Spleen (tissue), 11 donors: ENCODE results near the gene PHLDA2. TPM values are rescaled to one million over a fixed set of nuclear protein-coding genes. Genes with fewer than 3 reads are reported as not detected.

Experiments used
- DNase-seq: peaks from one replicate; pipeline ENCODE4 v3.0.0-alpha.2; 2020
- H3K27ac ChIP-seq, 8 donors: fragments of 200-600 bp; sonication (generic) in 7 of 8; 1 replicate in 4 of 8; 2 replicates in 4 of 8; pipeline versions ENCODE4 v1.5.0 to v1.8.0; 2016 to 2021; ENCODE audit warnings: inconsistent platforms in 4 of 8, mild to moderate bottlenecking in 4 of 8, moderate library complexity in 1 of 8
- H3K27me3 ChIP-seq, 7 donors: fragments of 200-600 bp; sonication (generic) in 6 of 7; replicated peaks in 1 of 7; 1 replicate in 4 of 7; 2 replicates in 3 of 7; pipeline versions ENCODE4 v1.5.0 to v1.8.0; 2016 to 2021; ENCODE audit warnings: inconsistent platforms in 3 of 7, mild to moderate bottlenecking in 1 of 7
- H3K36me3 ChIP-seq, 6 donors: fragments of 200-600 bp; sonication (generic) in 5 of 6; 1 replicate in 4 of 6; 2 replicates in 2 of 6; pipeline versions ENCODE4 v1.5.0 to v1.8.0; 2016 to 2021; ENCODE audit warnings: inconsistent platforms in 2 of 6
- H3K4me1 ChIP-seq, 6 donors: fragments of 200-600 bp; sonication (generic) in 5 of 6; 1 replicate in 3 of 6; 2 replicates in 3 of 6; pipeline versions ENCODE4 v1.5.0 to v1.8.0; 2016 to 2021; ENCODE audit warnings: inconsistent platforms in 3 of 6
- H3K4me3 ChIP-seq, 8 donors: fragments of 200-600 bp; sonication (generic) in 7 of 8; 1 replicate in 4 of 8; 2 replicates in 4 of 8; pipeline versions ENCODE4 v1.5.0 to v1.8.0; 2016 to 2021; ENCODE audit warnings: inconsistent platforms in 4 of 8, mild to moderate bottlenecking in 4 of 8, moderate library complexity in 2 of 8
- H3K9me3 ChIP-seq, 8 donors: fragments of 200-600 bp; sonication (generic) in 7 of 8; 1 replicate in 4 of 8; 2 replicates in 4 of 8; pipeline versions ENCODE4 v1.5.0 to v1.8.0; 2016 to 2021; ENCODE audit warnings: inconsistent platforms in 4 of 8
- POLR2A ChIP-seq, 3 donors: fragments of 450-650 bp; IDR thresholded peaks; one replicate each; pipeline ENCODE4 v1.5.1; 2017; ENCODE audit warnings: antibody characterized with exemption in 3 of 3, mild to moderate bottlenecking in 1 of 3
- POLR2AphosphoS5 ChIP-seq, 3 donors: sonication (generic); formaldehyde crosslinking; IDR thresholded peaks; one replicate each; pipeline ENCODE4 v1.5.1; 2017; ENCODE audit warnings: antibody characterized with exemption in 3 of 3
- WGBS, 5 donors: extraction: QIAGEN DNeasy Blood & Tissue Kit in 3 of 5; methylation state at CpG; one replicate each; pipeline versions ENCODE4 v1.1.5 to v1.1.7; 2013 to 2018; 5-methylcytosine and 5-hydroxymethylcytosine counted together
- intact Hi-C: fragments of 100-400 bp; cut with DNase I; formaldehyde crosslinking; loops from one replicate; pipeline ENCODE4 v1.15.0; 2023; ENCODE audit warnings: low total_unique reads
- polyA plus RNA-seq, 3 donors: library from polyadenylated mRNA; stranded (reverse); fragments of 200-250 nt; gene quantifications; one replicate each; pipeline ENCODE4 v1.2.1, GENCODE V29; 2013
- total RNA-seq, 7 donors: library from RNA; depleted of rRNA in 3 of 7; stranded (reverse); fragments of >200 nt in 3 of 7; fragmentation: NEBNext Ultra II Directional in 4 of 7; extraction: Animal tissue kit (Norgen Biotek cat#: 25700) in 4 of 7; gene quantifications; one replicate each; pipeline versions ENCODE4 v1.1.0 to v1.2.1, GENCODE V29; 2016 to 2021
- TF ChIP-seq, protein P1 (sequence below), 11 experiments: fragments of 200-600 bp in 7 of 11; fragments of 450-650 bp in 4 of 11; sonication (generic) in 4 of 11; IDR thresholded peaks in 8 of 11; conservative IDR thresholded peaks in 3 of 11; 1 replicate in 7 of 11; 2 replicates in 4 of 11; pipeline versions ENCODE4 v1.4.0 to v1.8.0; 2016 to 2021; ENCODE audit warnings: antibody characterized with exemption in 11 of 11, inconsistent platforms in 4 of 11, mild to moderate bottlenecking in 1 of 11
- donor health status: healthy with polysubstance abuse.
- donor health status: DM: no; HTN: no; CAD: no; lungs with moderate emphysema.
- donor health status: DM: no; HTN: no; CAD: no.
- donor health status: Bipolar disorder and iron deficiency.
- donor health status: healthy.
- donor health status: DM: no; HTN: no; CAD: no.
- donor health status: DM: yes; HTN: yes; CAD: no.

PHLDA2 gene
- total and polyA plus RNA-seq, 10 donors = 1.4 to 3.5 (median 1.7) TPM; not detected in 1

DNA sequence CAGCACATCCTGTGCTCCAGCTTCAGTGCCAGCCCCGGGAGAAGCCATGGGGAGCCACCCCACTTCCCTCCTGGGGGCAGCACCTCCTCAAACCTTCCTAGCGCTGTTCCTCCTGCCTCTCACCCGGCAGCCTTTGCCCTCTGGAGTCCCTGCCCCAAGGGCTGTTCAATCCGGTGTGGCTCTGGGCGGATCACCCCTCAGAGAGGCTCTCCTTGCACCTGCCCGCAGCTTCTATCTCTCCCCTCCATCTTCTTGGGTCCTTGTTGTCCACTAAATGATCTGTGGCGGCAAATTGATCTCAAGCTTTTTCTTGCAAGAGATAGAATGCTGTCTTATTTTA, 25.6 kb downstream of the PHLDA2 start:
- H3K4me3 ChIP-seq = peak overlapping the region in 1 of 8 donors; percentile 5
- H3K27ac ChIP-seq = no peak overlapping the region
- TF ChIP-seq POLR2AphosphoS5 (IDR thresholded peaks at IDR 0.05) (no peak), POLR2A (IDR thresholded peaks at IDR 0.05) (no peak)
- TF ChIP-seq, protein P1, sequence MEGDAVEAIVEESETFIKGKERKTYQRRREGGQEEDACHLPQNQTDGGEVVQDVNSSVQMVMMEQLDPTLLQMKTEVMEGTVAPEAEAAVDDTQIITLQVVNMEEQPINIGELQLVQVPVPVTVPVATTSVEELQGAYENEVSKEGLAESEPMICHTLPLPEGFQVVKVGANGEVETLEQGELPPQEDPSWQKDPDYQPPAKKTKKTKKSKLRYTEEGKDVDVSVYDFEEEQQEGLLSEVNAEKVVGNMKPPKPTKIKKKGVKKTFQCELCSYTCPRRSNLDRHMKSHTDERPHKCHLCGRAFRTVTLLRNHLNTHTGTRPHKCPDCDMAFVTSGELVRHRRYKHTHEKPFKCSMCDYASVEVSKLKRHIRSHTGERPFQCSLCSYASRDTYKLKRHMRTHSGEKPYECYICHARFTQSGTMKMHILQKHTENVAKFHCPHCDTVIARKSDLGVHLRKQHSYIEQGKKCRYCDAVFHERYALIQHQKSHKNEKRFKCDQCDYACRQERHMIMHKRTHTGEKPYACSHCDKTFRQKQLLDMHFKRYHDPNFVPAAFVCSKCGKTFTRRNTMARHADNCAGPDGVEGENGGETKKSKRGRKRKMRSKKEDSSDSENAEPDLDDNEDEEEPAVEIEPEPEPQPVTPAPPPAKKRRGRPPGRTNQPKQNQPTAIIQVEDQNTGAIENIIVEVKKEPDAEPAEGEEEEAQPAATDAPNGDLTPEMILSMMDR (IDR thresholded peaks at IDR 0.05 in 8 of 11, conservative IDR thresholded peaks at IDR 0.05 in 3 of 11) = no peak
- intact Hi-C loops = no loop called here
- peaks cover 6 to 54% (median 42%) of the 10 kb centered on the region in 6 donors for H3K4me1 ChIP-seq
- peaks cover 0 to 5% (median 0%) of the 10 kb centered on the region in 8 donors for H3K9me3 ChIP-seq
- no peak for DNase-seq
- H3K36me3 ChIP-seq = peaks cover 0 to 14% (median 0%) of the 10 kb centered on the region in 6 donors
- WGBS, 5 donors = 67 to 91% (median 89%) methylated on average over 7 of the region's 7 CpGs
- peaks cover 0 to 31% (median 0%) of the 10 kb centered on the region in 7 donors for H3K27me3 ChIP-seq

GRCh38 chr11:2902784-2903671, 26.2 kb downstream of the PHLDA2 start:
- 76 to 85% (median 81%) methylated on average over 22 to 23 of the region's 23 CpGs for WGBS, 5 donors
- Histone ChIP-seq H3K27me3 (peaks cover 0 to 26% (median 0%) of the 10 kb centered on the region in 7 donors), H3K36me3 (peaks cover 0 to 14% (median 0%) of the 10 kb centered on the region in 6 donors), H3K27ac (peak overlapping the region; percentile 24 to 95 (median 82)), H3K4me3 (peak overlapping the region; percentile 24 to 90 (median 60)), H3K9me3 (peaks cover 0 to 5% (median 0%) of the 10 kb centered on the region in 8 donors), H3K4me1 (peaks cover 10 to 60% (median 48%) of the 10 kb centered on the region in 6 donors)
- peak; percentile 84 for DNase-seq
- intact Hi-C loops = no loop called here
- TF ChIP-seq, protein P1 (IDR thresholded peaks at IDR 0.05 in 8 of 11, conservative IDR thresholded peaks at IDR 0.05 in 3 of 11) = no peak
- no peak for TF ChIP-seq POLR2A (IDR thresholded peaks at IDR 0.05)
- TF ChIP-seq POLR2AphosphoS5 (IDR thresholded peaks at IDR 0.05) = no peak

GRCh38 chr11:2901854-2902783, 27.1 kb downstream of the PHLDA2 start:
- TF ChIP-seq POLR2AphosphoS5 (IDR thresholded peaks at IDR 0.05) = peak; percentile 81 to 89 (median 83)
- TF ChIP-seq, protein P1 (IDR thresholded peaks at IDR 0.05 in 8 of 11, conservative IDR thresholded peaks at IDR 0.05 in 3 of 11) = peak in 1 of 11 experiments; percentile 28
- no peak for TF ChIP-seq POLR2A (IDR thresholded peaks at IDR 0.05)
- peak overlapping the region; percentile 24 to 90 (median 60) for H3K4me3 ChIP-seq
- peak; percentile 99 for DNase-seq
- WGBS, 5 donors = 4 to 17% (median 5%) methylated on average over 15 to 58 of the region's 58 CpGs
- peak overlapping the region; percentile 39 to 95 (median 82) for H3K27ac ChIP-seq
- H3K4me1 ChIP-seq = peaks cover 10 to 69% (median 56%) of the 10 kb centered on the region in 6 donors
- peaks cover 0 to 14% (median 0%) of the 10 kb centered on the region in 6 donors for H3K36me3 ChIP-seq
- H3K9me3 ChIP-seq = peaks cover 0 to 4% (median 0%) of the 10 kb centered on the region in 8 donors
- intact Hi-C loops = no loop called here
- peaks cover 0 to 22% (median 0%) of the 10 kb centered on the region in 7 donors for H3K27me3 ChIP-seq
